Bronchial epithelial cell (primary cell): ENCODE data around the gene HEPACAM2. TPM values are rescaled to one million over a fixed set of nuclear protein-coding genes. Genes with fewer than 3 reads are reported as not detected.

Experiments
- DNase-seq: peaks from one replicate; pipeline ENCODE4 v3.0.0-alpha.2; 2010; ENCODE audit warnings: low read depth
- FAIRE-seq: peaks from 2 replicates; lab custom pipeline; 2011; peaks lifted over from hg19 to GRCh38; lab: Jason Lieb, UNC
- H3K27me3 ChIP-seq: 2 replicates; pipeline ENCODE4 v1.5.1; 2011; ENCODE audit warnings: low read length; ENCODE audit not compliant: control insufficient read depth, insufficient read depth
- H3K36me3 ChIP-seq: 2 replicates; pipeline ENCODE4 v1.5.1; 2011; ENCODE audit warnings: low read length; ENCODE audit not compliant: control insufficient read depth, insufficient read depth
- H3K4me3 ChIP-seq: 2 replicates; pipeline ENCODE4 v1.5.1; 2011; ENCODE audit warnings: mild to moderate bottlenecking, low read depth, low read length, control low read depth
- CTCF ChIP-seq: IDR thresholded peaks from 2 replicates; pipeline ENCODE4 v1.5.1; 2011; ENCODE audit warnings: mild to moderate bottlenecking, moderate library complexity, low read length, control low read depth, inconsistent platforms; ENCODE audit not compliant: insufficient read depth, severe bottlenecking
- total RNA-seq: library from RNA; depleted of rRNA; stranded (reverse); fragments of >200 nt; gene quantifications from 2 replicates; pipeline ENCODE4 v1.2.1, GENCODE V29; 2014

Gene HEPACAM2
- total RNA-seq, 1 donor from 2014 or later, result not detected

GRCh38 chr7:93142127-93142526 lies 84.1 kb downstream of the HEPACAM2 start:
- DNase-seq (peak; percentile 71), FAIRE-seq (no peak)
- Histone ChIP-seq H3K27me3 (no peaks in the 10 kb centered on the region), H3K4me3 (no peak overlapping the region), H3K36me3 (no peaks in the 10 kb centered on the region)
- no peak for TF ChIP-seq CTCF

GRCh38 chr7:93140582-93141191 lies 85.6 kb downstream of the HEPACAM2 start:
- no peak for TF ChIP-seq CTCF
- FAIRE-seq (no peak), DNase-seq (no peak)
- no peaks in the 10 kb centered on the region for H3K27me3 ChIP-seq
- H3K36me3 ChIP-seq, result no peaks in the 10 kb centered on the region
- no peak overlapping the region for H3K4me3 ChIP-seq

GRCh38 chr7:93138576-93138975 lies 87.7 kb downstream of the HEPACAM2 start:
- FAIRE-seq (no peak), DNase-seq (no peak)
- Histone ChIP-seq H3K36me3 (no peaks in the 10 kb centered on the region), H3K27me3 (peaks cover 2% of the 10 kb centered on the region), H3K4me3 (no peak overlapping the region)
- no peak for TF ChIP-seq CTCF

Other genes with a start within 250 kb of the HEPACAM2 start
- 5.5 and 13.2 TPM in 2 replicates for gene SAMD9, start 108.5 kb downstream of the HEPACAM2 start, total RNA-seq
- gene SAMD9L, start 78.1 kb downstream of the HEPACAM2 start, total RNA-seq, result under 0.01 and 0.64 TPM in 2 replicates
- 26.1 and 33.4 TPM in 2 replicates for gene VPS50, start 5.9 kb upstream of the HEPACAM2 start, total RNA-seq